SK-N-SH treated with all-trans-retinoic acid at 6 μM for 48 hours (cell line): Measurements from ENCODE around the gene SLC25A25.

Experiments
- ARNTL ChIP-seq: fragments of 450-650 bp; formaldehyde crosslinking; IDR thresholded peaks from 2 replicates; pipeline ENCODE4 v1.5.0; 2020; ENCODE audit warnings: low read depth, mild to moderate bottlenecking, moderate library complexity, borderline replicate concordance
- BACH2 ChIP-seq: fragments of 250-450 bp; sonication (Bioruptor Pico); IDR thresholded peaks from 2 replicates; pipeline ENCODE4 v1.9.0; 2021; ENCODE audit warnings: mild to moderate bottlenecking, borderline replicate concordance
- PPARA ChIP-seq: fragments of 250-450 bp; sonication (Bioruptor Pico); IDR thresholded peaks from 2 replicates; pipeline ENCODE4 v1.5.0; 2020; ENCODE audit warnings: mild to moderate bottlenecking, borderline replicate concordance
- SNAI2 ChIP-seq: fragments of 250-450 bp; sonication (Bioruptor Pico); IDR thresholded peaks from 2 replicates; pipeline ENCODE4 v1.5.0; 2020; ENCODE audit warnings: mild to moderate bottlenecking, moderate library complexity
- TF ChIP-seq, protein P1 (sequence below): fragments of 250-450 bp; sonication (Bioruptor Pico); IDR thresholded peaks from 2 replicates; pipeline ENCODE4 v1.8.0; 2020; ENCODE audit warnings: mild to moderate bottlenecking, moderate library complexity, borderline replicate concordance
- TF ChIP-seq, protein P2 (sequence below): fragments of 250-450 bp; sonication (Bioruptor Pico); IDR thresholded peaks from 2 replicates; pipeline ENCODE4 v1.5.1; 2020; ENCODE audit warnings: low read depth, mild to moderate bottlenecking, moderate library complexity

DNA sequence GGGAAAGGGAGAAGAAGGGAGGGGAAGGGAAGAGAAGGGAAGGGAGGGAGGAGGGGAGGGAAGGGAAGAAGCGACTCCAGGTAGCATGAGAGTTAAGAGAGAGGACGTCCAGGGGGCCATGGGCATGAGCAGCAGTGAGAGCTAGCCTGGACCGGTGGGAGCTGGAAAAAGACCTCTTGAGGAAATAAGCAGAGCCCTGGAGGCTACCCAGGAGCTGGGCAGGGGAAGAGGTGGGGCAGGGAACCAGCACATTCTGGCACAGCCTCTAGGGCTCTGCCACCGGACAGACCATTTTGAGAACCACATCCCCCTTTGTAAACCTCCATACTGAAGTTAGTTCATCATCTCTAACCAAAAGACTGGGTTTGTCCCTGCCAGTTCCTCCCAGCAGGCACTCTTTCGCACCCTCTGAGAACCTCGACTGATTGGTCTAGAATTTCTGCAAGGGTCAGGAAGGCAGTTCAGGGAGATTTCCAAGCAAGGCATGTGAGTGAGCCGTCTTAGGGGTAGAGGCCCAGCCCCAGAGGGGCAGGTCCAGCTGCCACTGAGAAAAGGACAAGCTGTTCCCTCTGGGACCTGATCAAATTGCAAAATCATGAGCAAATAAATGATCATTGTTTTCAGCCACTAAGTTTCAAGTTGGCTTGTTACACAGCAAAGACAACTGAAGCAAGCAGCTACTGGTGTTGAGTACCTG is 12.5 kb upstream of the SLC25A25 start:
- TF ChIP-seq PPARA (CRISPR knock-in tag), result no peak
- TF ChIP-seq ARNTL (CRISPR knock-in tag), result no peak
- no peak for TF ChIP-seq BACH2
- TF ChIP-seq, protein P1, sequence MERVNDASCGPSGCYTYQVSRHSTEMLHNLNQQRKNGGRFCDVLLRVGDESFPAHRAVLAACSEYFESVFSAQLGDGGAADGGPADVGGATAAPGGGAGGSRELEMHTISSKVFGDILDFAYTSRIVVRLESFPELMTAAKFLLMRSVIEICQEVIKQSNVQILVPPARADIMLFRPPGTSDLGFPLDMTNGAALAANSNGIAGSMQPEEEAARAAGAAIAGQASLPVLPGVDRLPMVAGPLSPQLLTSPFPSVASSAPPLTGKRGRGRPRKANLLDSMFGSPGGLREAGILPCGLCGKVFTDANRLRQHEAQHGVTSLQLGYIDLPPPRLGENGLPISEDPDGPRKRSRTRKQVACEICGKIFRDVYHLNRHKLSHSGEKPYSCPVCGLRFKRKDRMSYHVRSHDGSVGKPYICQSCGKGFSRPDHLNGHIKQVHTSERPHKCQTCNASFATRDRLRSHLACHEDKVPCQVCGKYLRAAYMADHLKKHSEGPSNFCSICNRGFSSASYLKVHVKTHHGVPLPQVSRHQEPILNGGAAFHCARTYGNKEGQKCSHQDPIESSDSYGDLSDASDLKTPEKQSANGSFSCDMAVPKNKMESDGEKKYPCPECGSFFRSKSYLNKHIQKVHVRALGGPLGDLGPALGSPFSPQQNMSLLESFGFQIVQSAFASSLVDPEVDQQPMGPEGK (CRISPR knock-in tag), result no peak
- TF ChIP-seq, protein P2, sequence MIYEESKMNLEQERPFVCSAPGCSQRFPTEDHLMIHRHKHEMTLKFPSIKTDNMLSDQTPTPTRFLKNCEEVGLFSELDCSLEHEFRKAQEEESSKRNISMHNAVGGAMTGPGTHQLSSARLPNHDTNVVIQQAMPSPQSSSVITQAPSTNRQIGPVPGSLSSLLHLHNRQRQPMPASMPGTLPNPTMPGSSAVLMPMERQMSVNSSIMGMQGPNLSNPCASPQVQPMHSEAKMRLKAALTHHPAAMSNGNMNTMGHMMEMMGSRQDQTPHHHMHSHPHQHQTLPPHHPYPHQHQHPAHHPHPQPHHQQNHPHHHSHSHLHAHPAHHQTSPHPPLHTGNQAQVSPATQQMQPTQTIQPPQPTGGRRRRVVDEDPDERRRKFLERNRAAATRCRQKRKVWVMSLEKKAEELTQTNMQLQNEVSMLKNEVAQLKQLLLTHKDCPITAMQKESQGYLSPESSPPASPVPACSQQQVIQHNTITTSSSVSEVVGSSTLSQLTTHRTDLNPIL (CRISPR knock-in tag), result no peak
- TF ChIP-seq SNAI2 (CRISPR knock-in tag), result no peak
